GM18511 (cell line): Measurements from ENCODE around the gene RAB14.

Experiments
- ATAC-seq: cut with Tn5 transposase; IDR thresholded peaks from one replicate; pipeline ENCODE4 v1.9.1; 2021; ENCODE audit warnings: mild to moderate bottlenecking, moderate library complexity; ENCODE audit not compliant: unreplicated experiment

The RAB14 gene

GRCh38 chr9:121220996-121221663 is 19.5 kb upstream of the RAB14 start:
- no peak for ATAC-seq

GRCh38 chr9:121219530-121219929 is 17.9 kb upstream of the RAB14 start:
- ATAC-seq = no peak

- ATAC-seq = no peak
Observed at GRCh38 chr9:121218357-121219027, 16.8 kb upstream of the RAB14 start.

- peak; percentile 76 for ATAC-seq
Observed at GRCh38 chr9:121217609-121218292, 16.1 kb upstream of the RAB14 start.

- no peak for ATAC-seq
Observed at GRCh38 chr9:121216271-121216805, 14.7 kb upstream of the RAB14 start.

GRCh38 chr9:121214005-121214404 is 12.3 kb upstream of the RAB14 start:
- no peak for ATAC-seq

- no peak for ATAC-seq
Observed at GRCh38 chr9:121213136-121213806, 11.6 kb upstream of the RAB14 start.

- no peak for ATAC-seq
Observed at GRCh38 chr9:121210536-121210935, 8.9 kb upstream of the RAB14 start.

GRCh38 chr9:121207371-121207940 is 5.8 kb upstream of the RAB14 start:
- peak; percentile 92 for ATAC-seq

GRCh38 chr9:121206516-121207370 is 5.1 kb upstream of the RAB14 start:
- peak; percentile 52 for ATAC-seq

- no peak for ATAC-seq
Observed at GRCh38 chr9:121204611-121205010, 2.9 kb upstream of the RAB14 start.

GRCh38 chr9:121204121-121204520 is 2.5 kb upstream of the RAB14 start:
- no peak for ATAC-seq

- ATAC-seq = peak; percentile 26
Observed at GRCh38 chr9:121201045-121201737, 478 bp downstream of the RAB14 start.

GRCh38 chr9:121200356-121200755 is 1.3 kb downstream of the RAB14 start:
- no peak for ATAC-seq

- ATAC-seq = no peak
Observed at GRCh38 chr9:121199921-121200320, 1.7 kb downstream of the RAB14 start.

- ATAC-seq = no peak
Observed at GRCh38 chr9:121198512-121199042, 3.1 kb downstream of the RAB14 start.

- no peak for ATAC-seq
Observed at GRCh38 chr9:121197132-121197531, 4.5 kb downstream of the RAB14 start.

- no peak for ATAC-seq
Observed at GRCh38 chr9:121196389-121196788, 5.3 kb downstream of the RAB14 start.

- no peak for ATAC-seq
Observed at GRCh38 chr9:121194730-121195129, 6.9 kb downstream of the RAB14 start.
